SK-N-SH treated with all-trans-retinoic acid at 6 μM for 48 hours (cell line): ENCODE measurements around the gene SFXN2.

Source experiments
- ATAC-seq: fragments of 200-7000 bp; cut with Tn5 transposase; 3 replicates; pipeline ENCODE4 v1.9.1; 2020; ENCODE audit warnings: mild to moderate bottlenecking, moderate library complexity
- ARNTL ChIP-seq: fragments of 450-650 bp; formaldehyde crosslinking; IDR thresholded peaks from 2 replicates; pipeline ENCODE4 v1.5.0; 2020; ENCODE audit warnings: low read depth, mild to moderate bottlenecking, moderate library complexity, borderline replicate concordance
- BACH2 ChIP-seq: fragments of 250-450 bp; sonication (Bioruptor Pico); IDR thresholded peaks from 2 replicates; pipeline ENCODE4 v1.9.0; 2021; ENCODE audit warnings: mild to moderate bottlenecking, borderline replicate concordance
- CREB5 ChIP-seq: fragments of 250-450 bp; sonication (Bioruptor Pico); IDR thresholded peaks from 2 replicates; pipeline ENCODE4 v1.5.1; 2020; ENCODE audit warnings: low read depth, mild to moderate bottlenecking, moderate library complexity
- CSDC2 ChIP-seq: fragments of 250-450 bp; sonication (Bioruptor Pico); IDR thresholded peaks from 2 replicates; pipeline ENCODE4 v1.5.0; 2020; ENCODE audit warnings: mild to moderate bottlenecking, moderate library complexity
- CSRNP3 ChIP-seq: fragments of 250-450 bp; sonication (Bioruptor Pico); IDR thresholded peaks from 2 replicates; pipeline ENCODE4 v1.5.1; 2021; ENCODE audit warnings: mild to moderate bottlenecking, moderate library complexity
- ESRRG ChIP-seq: fragments of 250-450 bp; sonication (Bioruptor Pico); IDR thresholded peaks from 2 replicates; pipeline ENCODE4 v1.6.1; 2021; ENCODE audit warnings: mild to moderate bottlenecking
- GLIS3 ChIP-seq: fragments of 250-450 bp; sonication (Bioruptor Pico); IDR thresholded peaks from 2 replicates; pipeline ENCODE4 v1.5.0; 2020; ENCODE audit warnings: mild to moderate bottlenecking, moderate library complexity
- ISL1 ChIP-seq: fragments of 250-450 bp; sonication (Bioruptor Pico); IDR thresholded peaks from 2 replicates; pipeline ENCODE4 v2.1.2; 2022; ENCODE audit warnings: mild to moderate bottlenecking, moderate library complexity
- OSR1 ChIP-seq: fragments of 250-450 bp; sonication (Bioruptor Pico); IDR thresholded peaks from 2 replicates; pipeline ENCODE4 v1.8.0; 2022; ENCODE audit warnings: moderate library complexity, mild to moderate bottlenecking, inconsistent platforms
- POU6F1 ChIP-seq: fragments of 250-450 bp; sonication (Bioruptor Pico); IDR thresholded peaks from 2 replicates; pipeline ENCODE4 v1.8.0; 2021; ENCODE audit warnings: low read depth, mild to moderate bottlenecking, moderate library complexity, borderline replicate concordance
- PPARA ChIP-seq: fragments of 250-450 bp; sonication (Bioruptor Pico); IDR thresholded peaks from 2 replicates; pipeline ENCODE4 v1.5.0; 2020; ENCODE audit warnings: mild to moderate bottlenecking, borderline replicate concordance
- RARB ChIP-seq: fragments of 250-450 bp; sonication (Bioruptor Pico); IDR thresholded peaks from 2 replicates; pipeline ENCODE4 v1.8.0; 2021; ENCODE audit warnings: mild to moderate bottlenecking, moderate library complexity
- SNAI2 ChIP-seq: fragments of 250-450 bp; sonication (Bioruptor Pico); IDR thresholded peaks from 2 replicates; pipeline ENCODE4 v1.5.0; 2020; ENCODE audit warnings: mild to moderate bottlenecking, moderate library complexity
- TCF4 ChIP-seq: fragments of 250-450 bp; sonication (Bioruptor Pico); IDR thresholded peaks from 2 replicates; pipeline ENCODE4 v1.8.0; 2021; ENCODE audit warnings: mild to moderate bottlenecking, moderate library complexity, borderline replicate concordance
- TOX ChIP-seq: fragments of 250-450 bp; sonication (Bioruptor Pico); IDR thresholded peaks from 2 replicates; pipeline ENCODE4 v1.8.0; 2021; ENCODE audit warnings: mild to moderate bottlenecking, moderate library complexity, borderline replicate concordance
- TSHZ2 ChIP-seq: fragments of 250-450 bp; sonication (Bioruptor Pico); IDR thresholded peaks from 2 replicates; pipeline ENCODE4 v1.5.0; 2020; ENCODE audit warnings: mild to moderate bottlenecking, moderate library complexity
- ZC3H10 ChIP-seq: fragments of 250-450 bp; sonication (Bioruptor Pico); IDR thresholded peaks from 2 replicates; pipeline ENCODE4 v1.5.1; 2021; ENCODE audit warnings: mild to moderate bottlenecking, moderate library complexity
- ZFP3 ChIP-seq: fragments of 250-450 bp; sonication (Bioruptor Pico); IDR thresholded peaks from 2 replicates; pipeline ENCODE4 v1.5.0; 2020; ENCODE audit warnings: mild to moderate bottlenecking, moderate library complexity
- ZFP30 ChIP-seq: fragments of 450-650 bp; formaldehyde crosslinking; IDR thresholded peaks from 2 replicates; pipeline ENCODE4 v1.5.0; 2022; ENCODE audit warnings: mild to moderate bottlenecking, moderate library complexity
- ZNF565 ChIP-seq: fragments of 450-650 bp; formaldehyde crosslinking; conservative IDR thresholded peaks from 2 replicates; pipeline ENCODE4 v1.5.0; 2020; ENCODE audit warnings: low read depth, mild to moderate bottlenecking, moderate library complexity
- ZNF70 ChIP-seq: fragments of 450-650 bp; formaldehyde crosslinking; IDR thresholded peaks from 2 replicates; pipeline ENCODE4 v1.5.0; 2020; ENCODE audit warnings: mild to moderate bottlenecking, moderate library complexity
- ZNF8 ChIP-seq: fragments of 450-650 bp; formaldehyde crosslinking; IDR thresholded peaks from 2 replicates; pipeline ENCODE4 v1.5.0; 2020; ENCODE audit warnings: mild to moderate bottlenecking, moderate library complexity

SFXN2 gene

GRCh38 chr10:102698894-102699293, 15.5 kb upstream of the SFXN2 start:
- ATAC-seq = no peak
- TF ChIP-seq CSDC2 (CRISPR knock-in tag) = no peak
- no peak for TF ChIP-seq ESRRG (CRISPR knock-in tag)

- ATAC-seq = no peak
- no peak for TF ChIP-seq OSR1 (CRISPR knock-in tag)
- TF ChIP-seq TOX (CRISPR knock-in tag) = no peak
- no peak for TF ChIP-seq CSDC2 (CRISPR knock-in tag)
- no peak for TF ChIP-seq CSRNP3 (CRISPR knock-in tag)
- TF ChIP-seq ZFP30 (CRISPR knock-in tag) = no peak
- TF ChIP-seq ZNF8 (CRISPR knock-in tag) = no peak
- TF ChIP-seq TCF4 (CRISPR knock-in tag) = no peak
- no peak for TF ChIP-seq TSHZ2 (CRISPR knock-in tag)
- no peak for TF ChIP-seq SNAI2 (CRISPR knock-in tag)
- TF ChIP-seq ZFP3 = no peak
- TF ChIP-seq RARB = no peak
- TF ChIP-seq ESRRG (CRISPR knock-in tag) = no peak
- TF ChIP-seq ISL1 = no peak
- TF ChIP-seq POU6F1 = no peak
- no peak for TF ChIP-seq CREB5 (CRISPR knock-in tag)
- TF ChIP-seq ZNF70 (CRISPR knock-in tag) = no peak
These were observed 13.2 kb upstream of the SFXN2 start for GRCh38 chr10:102701272-102701671.

GRCh38 chr10:102701796-102702195, 12.6 kb upstream of the SFXN2 start:
- TF ChIP-seq GLIS3 (CRISPR knock-in tag) (no peak), ZFP3 (no peak), TSHZ2 (CRISPR knock-in tag) (no peak), ISL1 (no peak), ESRRG (CRISPR knock-in tag) (no peak), ZC3H10 (CRISPR knock-in tag) (no peak), ZNF70 (CRISPR knock-in tag) (no peak), TOX (CRISPR knock-in tag) (no peak), ZNF8 (CRISPR knock-in tag) (no peak), ZFP30 (CRISPR knock-in tag) (no peak)
- no peak for ATAC-seq

GRCh38 chr10:102702742-102703141, 11.7 kb upstream of the SFXN2 start:
- no peak for TF ChIP-seq ZC3H10 (CRISPR knock-in tag)
- TF ChIP-seq ZNF565 (CRISPR knock-in tag) = no peak
- no peak for TF ChIP-seq SNAI2 (CRISPR knock-in tag)
- no peak for TF ChIP-seq ARNTL (CRISPR knock-in tag)
- TF ChIP-seq TSHZ2 (CRISPR knock-in tag) = no peak
- TF ChIP-seq OSR1 (CRISPR knock-in tag) = no peak
- TF ChIP-seq BACH2 = no peak
- TF ChIP-seq PPARA (CRISPR knock-in tag) = no peak
- no peak for ATAC-seq
